HEK293 (cell line): ENCODE results near the gene SELENOF.

Source experiments
- CTCF ChIA-PET: fragments of 350-600 bp; formaldehyde crosslinking; extraction: SDS; loops from one replicate; lab custom pipeline; 2021; ENCODE audit warnings: antibody characterized with exemption; lab: Yijun Ruan, JAX
- POLR2A ChIA-PET: fragments of 300-600 bp; formaldehyde crosslinking; extraction: SDS; loops from one replicate; lab custom pipeline; 2020; ENCODE audit warnings: antibody characterized with exemption, inconsistent platforms; lab: Yijun Ruan, JAX
- H3K27ac ChIP-seq: fragments of 200-500 bp; sonication (Bioruptor generic); 2 replicates; pipeline ENCODE4 v1.5.1; 2014; ENCODE audit warnings: low read depth, low read length, control low read depth, inconsistent platforms; ENCODE audit errors: extremely low read depth
- H3K36me3 ChIP-seq, 2 experiments: fragments of 200-500 bp in 1 of 2; sonication (Bioruptor generic) in 1 of 2; 1 replicate in 1 of 2; 2 replicates in 1 of 2; pipeline ENCODE4 v1.5.1; 2014 to 2017; ENCODE audit warnings: inconsistent platforms in 2 of 2, low read length in 2 of 2; ENCODE audit not compliant: control insufficient read depth in 2 of 2, insufficient read depth in 1 of 2
- H3K4me1 ChIP-seq: fragments of 200-500 bp; sonication (Bioruptor generic); 2 replicates; pipeline ENCODE4 v1.5.1; 2014; ENCODE audit warnings: mild to moderate bottlenecking, low read length, inconsistent platforms; ENCODE audit not compliant: control insufficient read depth, insufficient read depth
- H3K4me3 ChIP-seq: 2 replicates; pipeline ENCODE4 v1.5.1; 2011; ENCODE audit warnings: low read depth, mild to moderate bottlenecking, control low read depth, low read length, moderate library complexity
- H3K9me3 ChIP-seq: fragments of 200-500 bp; sonication (Bioruptor generic); 2 replicates; pipeline ENCODE4 v1.5.1; 2014; ENCODE audit warnings: low read depth, low read length, inconsistent platforms; ENCODE audit not compliant: control insufficient read depth, insufficient read depth
- GFI1B ChIP-seq: fragments of 450-650 bp; formaldehyde crosslinking; IDR thresholded peaks from 2 replicates; pipeline ENCODE4 v1.5.1; 2016; ENCODE audit warnings: missing biosample characterization, missing genetic modification characterization
- PRDM1 ChIP-seq: fragments of 450-650 bp; formaldehyde crosslinking; IDR thresholded peaks from 2 replicates; pipeline ENCODE4; 2016; ENCODE audit warnings: missing biosample characterization, missing genetic modification characterization
- ZBTB17 ChIP-seq: fragments of 450-650 bp; formaldehyde crosslinking; IDR thresholded peaks from 2 replicates; pipeline ENCODE4 v1.5.1; 2016; ENCODE audit warnings: missing biosample characterization, missing genetic modification characterization
- ZNF140 ChIP-seq: fragments of 450-650 bp; formaldehyde crosslinking; IDR thresholded peaks from 2 replicates; pipeline ENCODE4 v1.5.1; 2016; ENCODE audit warnings: missing biosample characterization, missing genetic modification characterization
- ZNF19 ChIP-seq: fragments of 450-650 bp; formaldehyde crosslinking; IDR thresholded peaks from 2 replicates; pipeline ENCODE4; 2016; ENCODE audit warnings: missing biosample characterization, missing genetic modification characterization, low read depth
- ZNF202 ChIP-seq: fragments of 450-650 bp; formaldehyde crosslinking; IDR thresholded peaks from 2 replicates; pipeline ENCODE4 v1.5.1; 2016; ENCODE audit warnings: missing biosample characterization, missing genetic modification characterization, borderline replicate concordance
- ZNF274 ChIP-seq, 2 experiments: fragments of 200-500 bp in 1 of 2; fragments of 450-650 bp in 1 of 2; sonication (Bioruptor generic) in 1 of 2; formaldehyde crosslinking in 1 of 2; IDR thresholded peaks; 2 replicates each; pipeline versions ENCODE4 v1.5.1 to v1.6.1; 2014 to 2016; ENCODE audit warnings: borderline replicate concordance in 1 of 2, inconsistent platforms in 1 of 2, low read length in 1 of 2, missing biosample characterization in 1 of 2, missing genetic modification characterization in 1 of 2
- ZNF341 ChIP-seq: fragments of 450-650 bp; formaldehyde crosslinking; IDR thresholded peaks from 2 replicates; pipeline ENCODE4; 2016; ENCODE audit warnings: low read depth, missing biosample characterization, missing genetic modification characterization
- ZNF394 ChIP-seq: fragments of 450-650 bp; formaldehyde crosslinking; IDR thresholded peaks from 2 replicates; pipeline ENCODE4 v1.5.1; 2016; ENCODE audit warnings: missing biosample characterization, missing genetic modification characterization, mild to moderate bottlenecking, moderate library complexity, borderline replicate concordance
- ZNF549 ChIP-seq: fragments of 450-650 bp; IDR thresholded peaks from 2 replicates; pipeline ENCODE4 v1.5.1; 2018; ENCODE audit warnings: missing biosample characterization, missing genetic modification characterization, mild to moderate bottlenecking, inconsistent platforms, moderate library complexity
- ZNF561 ChIP-seq: fragments of 450-650 bp; IDR thresholded peaks from 2 replicates; pipeline ENCODE4 v1.5.1; 2018; ENCODE audit warnings: missing biosample characterization, missing genetic modification characterization, borderline replicate concordance
- ZNF585B ChIP-seq: fragments of 450-650 bp; formaldehyde crosslinking; IDR thresholded peaks from 2 replicates; pipeline ENCODE4 v1.5.1; 2016; ENCODE audit warnings: missing biosample characterization, missing genetic modification characterization
- ZNF677 ChIP-seq: fragments of 450-650 bp; IDR thresholded peaks from 2 replicates; pipeline ENCODE4 v1.5.0; 2018; ENCODE audit warnings: missing biosample characterization, mild to moderate bottlenecking, missing genetic modification characterization, moderate library complexity
- ZNF76 ChIP-seq: fragments of 450-650 bp; formaldehyde crosslinking; IDR thresholded peaks from 2 replicates; pipeline ENCODE4; 2016; ENCODE audit warnings: low read depth, missing biosample characterization, missing genetic modification characterization, borderline replicate concordance
- TF ChIP-seq, protein P1 (sequence below): fragments of 450-650 bp; formaldehyde crosslinking; IDR thresholded peaks from 2 replicates; pipeline ENCODE4 v1.5.1; 2016; ENCODE audit warnings: missing biosample characterization, missing genetic modification characterization
- TF ChIP-seq, protein P2 (sequence below): fragments of 450-650 bp; formaldehyde crosslinking; IDR thresholded peaks from 2 replicates; pipeline ENCODE4 v1.5.1; 2016; ENCODE audit warnings: missing biosample characterization, missing genetic modification characterization
- TF ChIP-seq, protein P3 (sequence below): fragments of 450-650 bp; formaldehyde crosslinking; IDR thresholded peaks from 2 replicates; pipeline ENCODE4 v1.5.1; 2016; ENCODE audit warnings: missing biosample characterization, missing genetic modification characterization

The SELENOF gene

DNA sequence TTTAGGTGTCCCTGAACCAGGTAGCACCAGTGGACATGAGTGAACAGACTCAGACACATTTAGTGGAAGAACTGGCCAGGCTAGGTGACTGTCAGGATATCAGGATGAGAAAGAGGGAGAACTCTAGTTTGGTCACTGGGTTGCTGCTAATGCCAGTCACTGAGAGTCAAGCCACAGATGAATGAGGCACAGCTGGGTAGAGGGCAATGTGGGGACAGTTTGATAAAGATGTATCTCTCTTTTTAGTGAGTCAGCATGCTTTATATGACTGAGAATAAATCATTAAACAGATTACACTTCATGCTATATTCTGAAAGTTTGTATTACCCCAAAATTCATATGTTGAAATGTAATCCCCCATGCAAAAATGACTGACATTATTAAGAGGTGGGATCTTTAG, 87.1 kb downstream of the SELENOF start:
- peaks cover 7% of the 10 kb centered on the region for H3K4me1 ChIP-seq
- H3K4me3 ChIP-seq = no peak overlapping the region
- POLR2A ChIA-PET = no interaction called here
- H3K9me3 ChIP-seq = no peaks in the 10 kb centered on the region
- no peak for TF ChIP-seq ZNF549
- TF ChIP-seq ZNF677 (tag by site-specific recombination) = no peak
- TF ChIP-seq, protein P1, sequence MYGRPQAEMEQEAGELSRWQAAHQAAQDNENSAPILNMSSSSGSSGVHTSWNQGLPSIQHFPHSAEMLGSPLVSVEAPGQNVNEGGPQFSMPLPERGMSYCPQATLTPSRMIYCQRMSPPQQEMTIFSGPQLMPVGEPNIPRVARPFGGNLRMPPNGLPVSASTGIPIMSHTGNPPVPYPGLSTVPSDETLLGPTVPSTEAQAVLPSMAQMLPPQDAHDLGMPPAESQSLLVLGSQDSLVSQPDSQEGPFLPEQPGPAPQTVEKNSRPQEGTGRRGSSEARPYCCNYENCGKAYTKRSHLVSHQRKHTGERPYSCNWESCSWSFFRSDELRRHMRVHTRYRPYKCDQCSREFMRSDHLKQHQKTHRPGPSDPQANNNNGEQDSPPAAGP (tag by site-specific recombination) = no peak
- TF ChIP-seq, protein P2, sequence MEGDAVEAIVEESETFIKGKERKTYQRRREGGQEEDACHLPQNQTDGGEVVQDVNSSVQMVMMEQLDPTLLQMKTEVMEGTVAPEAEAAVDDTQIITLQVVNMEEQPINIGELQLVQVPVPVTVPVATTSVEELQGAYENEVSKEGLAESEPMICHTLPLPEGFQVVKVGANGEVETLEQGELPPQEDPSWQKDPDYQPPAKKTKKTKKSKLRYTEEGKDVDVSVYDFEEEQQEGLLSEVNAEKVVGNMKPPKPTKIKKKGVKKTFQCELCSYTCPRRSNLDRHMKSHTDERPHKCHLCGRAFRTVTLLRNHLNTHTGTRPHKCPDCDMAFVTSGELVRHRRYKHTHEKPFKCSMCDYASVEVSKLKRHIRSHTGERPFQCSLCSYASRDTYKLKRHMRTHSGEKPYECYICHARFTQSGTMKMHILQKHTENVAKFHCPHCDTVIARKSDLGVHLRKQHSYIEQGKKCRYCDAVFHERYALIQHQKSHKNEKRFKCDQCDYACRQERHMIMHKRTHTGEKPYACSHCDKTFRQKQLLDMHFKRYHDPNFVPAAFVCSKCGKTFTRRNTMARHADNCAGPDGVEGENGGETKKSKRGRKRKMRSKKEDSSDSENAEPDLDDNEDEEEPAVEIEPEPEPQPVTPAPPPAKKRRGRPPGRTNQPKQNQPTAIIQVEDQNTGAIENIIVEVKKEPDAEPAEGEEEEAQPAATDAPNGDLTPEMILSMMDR = no peak
- no peak for TF ChIP-seq ZNF561 (tag by site-specific recombination)
- TF ChIP-seq ZNF140 (tag by site-specific recombination) = no peak
- CTCF ChIA-PET = interaction anchor here (1.2 to 3.0 kb wide), 3 partner anchors 7 to 47 kb away, joined by 3 to 12 read pairs (median 6); no protein-coding TSS in a partner anchor
- no peak overlapping the region for H3K27ac ChIP-seq
- no peaks in the 10 kb centered on the region for H3K36me3 ChIP-seq

DNA sequence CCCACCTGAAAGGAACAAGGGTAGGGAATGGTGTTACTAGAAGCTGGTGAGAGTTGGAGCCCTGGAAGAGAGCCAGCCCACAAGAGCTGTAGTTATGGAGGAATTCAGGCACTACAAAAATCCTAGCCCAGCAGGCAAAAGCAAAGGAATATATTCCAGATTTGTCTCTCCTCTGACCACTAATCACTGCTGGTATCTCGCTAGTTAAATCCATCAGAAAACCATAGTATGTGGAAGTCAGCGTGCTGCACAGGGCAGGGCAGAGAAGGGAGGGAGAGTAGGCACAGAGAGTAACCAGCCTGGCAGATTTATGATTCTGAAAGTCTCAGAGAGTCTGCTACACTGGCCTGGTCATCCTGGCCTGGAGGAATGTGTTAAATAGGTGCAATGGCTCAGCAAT, 88.6 kb downstream of the SELENOF start:
- H3K4me1 ChIP-seq = peaks cover 7% of the 10 kb centered on the region
- no peaks in the 10 kb centered on the region for H3K9me3 ChIP-seq
- H3K4me3 ChIP-seq = no peak overlapping the region
- CTCF ChIA-PET = interaction anchor here (0.6 to 3.0 kb wide), 4 partner anchors 9 to 70 kb away, joined by 3 to 12 read pairs (median 3); no protein-coding TSS in a partner anchor
- no peaks in the 10 kb centered on the region for H3K36me3 ChIP-seq
- POLR2A ChIA-PET = interaction anchor here (0.6 kb wide), 1 partner anchor 89 kb away, joined by 3 read pairs; the partner anchor contains the start of genes HS2ST1 and SELENOF
- H3K27ac ChIP-seq = peak overlapping the region; percentile 5; the same call in 1 of the 2 replicates
- no peak for TF ChIP-seq ZNF202 (tag by site-specific recombination)
- no peak for TF ChIP-seq ZNF76 (tag by site-specific recombination)
- TF ChIP-seq ZNF274 (IDR thresholded peaks at IDR 0.05; ENCODE audit: low read length) = no peak
- no peak for TF ChIP-seq ZNF274 (tag by site-specific recombination; IDR thresholded peaks at IDR 0.05; ENCODE audit: borderline replicate concordance)
- TF ChIP-seq, protein P3, sequence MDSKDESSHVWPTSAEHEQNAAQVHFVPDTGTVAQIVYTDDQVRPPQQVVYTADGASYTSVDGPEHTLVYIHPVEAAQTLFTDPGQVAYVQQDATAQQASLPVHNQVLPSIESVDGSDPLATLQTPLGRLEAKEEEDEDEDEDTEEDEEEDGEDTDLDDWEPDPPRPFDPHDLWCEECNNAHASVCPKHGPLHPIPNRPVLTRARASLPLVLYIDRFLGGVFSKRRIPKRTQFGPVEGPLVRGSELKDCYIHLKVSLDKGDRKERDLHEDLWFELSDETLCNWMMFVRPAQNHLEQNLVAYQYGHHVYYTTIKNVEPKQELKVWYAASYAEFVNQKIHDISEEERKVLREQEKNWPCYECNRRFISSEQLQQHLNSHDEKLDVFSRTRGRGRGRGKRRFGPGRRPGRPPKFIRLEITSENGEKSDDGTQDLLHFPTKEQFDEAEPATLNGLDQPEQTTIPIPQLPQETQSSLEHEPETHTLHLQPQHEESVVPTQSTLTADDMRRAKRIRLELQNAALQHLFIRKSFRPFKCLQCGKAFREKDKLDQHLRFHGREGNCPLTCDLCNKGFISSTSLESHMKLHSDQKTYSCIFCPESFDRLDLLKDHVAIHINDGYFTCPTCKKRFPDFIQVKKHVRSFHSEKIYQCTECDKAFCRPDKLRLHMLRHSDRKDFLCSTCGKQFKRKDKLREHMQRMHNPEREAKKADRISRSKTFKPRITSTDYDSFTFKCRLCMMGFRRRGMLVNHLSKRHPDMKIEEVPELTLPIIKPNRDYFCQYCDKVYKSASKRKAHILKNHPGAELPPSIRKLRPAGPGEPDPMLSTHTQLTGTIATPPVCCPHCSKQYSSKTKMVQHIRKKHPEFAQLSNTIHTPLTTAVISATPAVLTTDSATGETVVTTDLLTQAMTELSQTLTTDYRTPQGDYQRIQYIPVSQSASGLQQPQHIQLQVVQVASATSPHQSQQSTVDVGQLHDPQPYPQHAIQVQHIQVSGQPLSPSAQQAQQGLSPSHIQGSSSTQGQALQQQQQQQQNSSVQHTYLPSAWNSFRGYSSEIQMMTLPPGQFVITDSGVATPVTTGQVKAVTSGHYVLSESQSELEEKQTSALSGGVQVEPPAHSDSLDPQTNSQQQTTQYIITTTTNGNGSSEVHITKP (tag by site-specific recombination) = no peak
- TF ChIP-seq ZBTB17 = peak; percentile 84
- no peak for TF ChIP-seq ZNF19 (tag by site-specific recombination)
- TF ChIP-seq ZNF585B (tag by site-specific recombination) = no peak
- TF ChIP-seq PRDM1 (tag by site-specific recombination) = no peak
- TF ChIP-seq ZNF561 (tag by site-specific recombination) = no peak
- no peak for TF ChIP-seq ZNF394 (tag by site-specific recombination)
- 0 out of 2 replicates have a peak, but pooled peaks have one; percentile 8 for TF ChIP-seq ZNF341 (tag by site-specific recombination)
- TF ChIP-seq GFI1B (tag by site-specific recombination) = peak; percentile 83; the same call in 1 of the 2 replicates
